ENCODE measurements around the gene TMEM131. TPM values are rescaled to one million over a fixed set of nuclear protein-coding genes. Genes with fewer than 3 reads are reported as not detected.

TMEM131 gene
- total RNA-seq, 1 donor from 2014 or later, result 31.7 TPM

DNA sequence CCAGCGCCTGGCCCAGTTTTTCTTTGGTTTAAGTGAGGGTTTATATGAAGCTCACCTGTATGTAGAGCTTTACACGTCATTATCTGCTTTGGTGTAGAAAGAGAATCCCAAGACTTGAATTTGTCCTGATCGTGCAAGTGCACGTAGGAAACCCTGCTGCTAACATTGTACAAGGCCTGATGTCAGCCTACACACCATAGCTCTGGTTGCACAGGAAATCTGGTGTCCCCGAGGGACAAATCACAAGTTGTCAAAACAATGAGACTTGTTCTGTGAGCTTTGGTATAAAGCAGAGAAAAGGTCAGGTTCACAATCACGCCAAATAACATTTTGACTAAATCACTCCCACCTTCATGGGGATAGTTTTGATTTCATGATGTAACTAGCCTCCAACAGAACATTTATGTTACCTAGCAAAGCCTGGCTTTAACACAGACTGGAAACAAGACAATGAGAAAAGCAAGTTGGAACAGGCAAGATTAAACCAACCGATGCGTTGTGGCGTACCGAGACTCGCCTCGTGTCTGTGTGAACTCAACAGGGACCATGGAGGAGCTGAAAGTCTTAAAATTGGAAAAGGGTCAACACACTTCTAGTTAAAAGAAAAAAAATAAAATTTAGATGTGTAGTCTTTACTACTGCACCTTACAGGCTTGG lies 240.9 kb downstream of the TMEM131 start:
- H3K36me3 Mint-ChIP-seq (ENCODE audit: low read depth, unreplicated experiment), result peaks cover 13% of the 10 kb centered on the region
- no peak overlapping the region for H3K4me3 Mint-ChIP-seq (ENCODE audit: unreplicated experiment)
- DNase-seq (ENCODE audit: low spot score), result no peak
- no peaks in the 10 kb centered on the region for H3K9me3 Mint-ChIP-seq (ENCODE audit: unreplicated experiment)
- TF ChIP-seq CTCF (IDR thresholded peaks at IDR 0.05; ENCODE audit: unreplicated experiment), result no peak
- peaks cover 2% of the 10 kb centered on the region for H3K27me3 Mint-ChIP-seq (ENCODE audit: unreplicated experiment)
- H3K27ac Mint-ChIP-seq (ENCODE audit: unreplicated experiment), result no peak overlapping the region
- peaks cover 5% of the 10 kb centered on the region for H3K4me1 Mint-ChIP-seq (ENCODE audit: unreplicated experiment)

DNA sequence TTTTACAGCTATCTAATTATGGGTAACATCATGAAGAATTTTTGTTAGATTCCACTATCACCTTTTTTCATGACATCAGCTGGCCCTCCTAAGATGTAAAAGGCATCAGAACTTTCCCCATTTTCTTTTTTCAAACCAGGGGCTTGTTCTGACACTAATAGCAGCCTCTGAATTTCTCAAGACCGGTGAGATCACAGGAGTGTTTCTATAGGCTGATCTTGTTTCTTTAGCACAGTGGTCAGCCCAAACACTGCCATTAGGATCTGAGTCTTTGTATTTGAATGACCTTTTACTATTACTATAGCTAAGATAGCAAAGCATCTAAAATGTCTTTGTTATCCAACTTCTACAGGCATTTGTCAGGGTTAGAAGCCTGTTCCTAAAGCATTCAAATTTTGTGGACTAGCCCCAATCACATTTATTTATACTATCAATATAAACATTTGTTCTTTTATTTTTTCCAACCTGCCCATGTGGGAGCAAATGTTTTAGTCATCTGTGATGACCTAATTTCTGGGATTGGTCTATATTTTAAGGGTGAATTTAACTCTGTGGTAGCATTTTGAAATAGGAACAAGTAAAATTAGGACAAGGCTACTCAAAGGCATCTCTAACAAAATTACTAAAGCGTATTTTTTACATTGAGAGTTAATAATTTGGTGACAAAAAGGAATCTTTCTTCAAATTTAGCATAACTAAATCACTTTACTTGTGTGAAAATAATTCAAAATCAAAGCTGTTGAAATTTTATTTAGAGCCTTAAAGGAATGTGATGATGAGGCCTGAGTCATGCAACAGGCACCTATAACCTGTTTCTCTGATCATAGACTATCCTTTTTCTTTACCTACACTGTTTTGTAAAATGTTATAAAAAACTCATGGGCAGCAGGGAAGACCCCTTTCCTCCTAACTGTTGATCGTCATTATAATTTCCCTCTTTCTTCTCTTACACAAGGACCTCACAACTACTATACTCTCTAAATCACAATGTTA lies 243.1 kb downstream of the TMEM131 start:
- H3K9me3 Mint-ChIP-seq (ENCODE audit: unreplicated experiment), result no peaks in the 10 kb centered on the region
- peaks cover 2% of the 10 kb centered on the region for H3K27me3 Mint-ChIP-seq (ENCODE audit: unreplicated experiment)
- H3K27ac Mint-ChIP-seq (ENCODE audit: unreplicated experiment), result no peak overlapping the region
- no peak overlapping the region for H3K4me3 Mint-ChIP-seq (ENCODE audit: unreplicated experiment)
- peaks cover 6% of the 10 kb centered on the region for H3K4me1 Mint-ChIP-seq (ENCODE audit: unreplicated experiment)
- DNase-seq (ENCODE audit: low spot score), result no peak
- H3K36me3 Mint-ChIP-seq (ENCODE audit: low read depth, unreplicated experiment), result peaks cover 9% of the 10 kb centered on the region
- no peak for TF ChIP-seq CTCF (IDR thresholded peaks at IDR 0.05; ENCODE audit: unreplicated experiment)

- no peak overlapping the region for H3K27ac Mint-ChIP-seq (ENCODE audit: unreplicated experiment)
- no peaks in the 10 kb centered on the region for H3K9me3 Mint-ChIP-seq (ENCODE audit: unreplicated experiment)
- DNase-seq (ENCODE audit: low spot score), result no peak
- H3K36me3 Mint-ChIP-seq (ENCODE audit: low read depth, unreplicated experiment), result peaks cover 13% of the 10 kb centered on the region
- TF ChIP-seq CTCF (IDR thresholded peaks at IDR 0.05; ENCODE audit: unreplicated experiment), result no peak
- H3K4me3 Mint-ChIP-seq (ENCODE audit: unreplicated experiment), result no peak overlapping the region
- H3K27me3 Mint-ChIP-seq (ENCODE audit: unreplicated experiment), result peaks cover 2% of the 10 kb centered on the region
- H3K4me1 Mint-ChIP-seq (ENCODE audit: unreplicated experiment), result peaks cover 6% of the 10 kb centered on the region
Observed at GRCh38 chr2:97751752-97752151, 244.0 kb downstream of the TMEM131 start.

GRCh38 chr2:97750017-97750416 lies 245.7 kb downstream of the TMEM131 start:
- DNase-seq (ENCODE audit: low spot score), result no peak
- Mint-ChIP-seq H3K9me3 (ENCODE audit: unreplicated experiment) (no peaks in the 10 kb centered on the region), H3K4me1 (ENCODE audit: unreplicated experiment) (peaks cover 9% of the 10 kb centered on the region), H3K4me3 (ENCODE audit: unreplicated experiment) (no peak overlapping the region), H3K27me3 (ENCODE audit: unreplicated experiment) (no peaks in the 10 kb centered on the region), H3K27ac (ENCODE audit: unreplicated experiment) (no peak overlapping the region), H3K36me3 (ENCODE audit: low read depth, unreplicated experiment) (peaks cover 9% of the 10 kb centered on the region)
- TF ChIP-seq CTCF (IDR thresholded peaks at IDR 0.05; ENCODE audit: unreplicated experiment), result no peak

DNA sequence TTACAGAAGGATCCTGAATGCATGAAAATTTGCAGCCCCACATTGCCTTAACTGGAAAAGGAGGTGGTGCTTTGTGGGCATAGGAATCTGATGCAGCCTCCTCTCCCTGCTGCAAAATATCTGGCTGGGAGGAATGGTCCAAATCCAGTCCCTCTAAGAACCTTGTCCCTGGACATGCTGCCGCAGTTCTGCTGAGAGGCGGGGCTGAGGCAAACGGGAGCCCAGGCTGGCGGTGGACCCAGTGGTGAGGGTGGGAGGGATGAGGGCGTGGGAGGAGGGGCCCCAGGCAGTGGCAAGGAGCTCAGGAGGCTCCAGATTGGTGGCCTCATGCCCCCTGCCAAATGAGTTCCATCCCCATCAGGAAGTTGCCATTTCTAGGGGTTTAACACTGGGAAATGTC lies 246.2 kb downstream of the TMEM131 start:
- Mint-ChIP-seq H3K4me3 (ENCODE audit: unreplicated experiment) (no peak overlapping the region), H3K27ac (ENCODE audit: unreplicated experiment) (no peak overlapping the region), H3K27me3 (ENCODE audit: unreplicated experiment) (no peaks in the 10 kb centered on the region), H3K4me1 (ENCODE audit: unreplicated experiment) (peaks cover 9% of the 10 kb centered on the region), H3K36me3 (ENCODE audit: low read depth, unreplicated experiment) (peaks cover 4% of the 10 kb centered on the region), H3K9me3 (ENCODE audit: unreplicated experiment) (no peaks in the 10 kb centered on the region)
- DNase-seq (ENCODE audit: low spot score), result no peak
- TF ChIP-seq CTCF (IDR thresholded peaks at IDR 0.05; ENCODE audit: unreplicated experiment), result no peak
